ENCODE results near the gene SH2D4B. TPM values are rescaled to one million over a fixed set of nuclear protein-coding genes. Genes with fewer than 3 reads are reported as not detected.

SH2D4B gene
- total and polyA plus RNA-seq, 10 of the 15 experiments (the other 5 are each of a cell fraction or from before 2014, with no cell fraction given): 0.04 to 0.21 (median 0.13) TPM; not detected in 5

DNA sequence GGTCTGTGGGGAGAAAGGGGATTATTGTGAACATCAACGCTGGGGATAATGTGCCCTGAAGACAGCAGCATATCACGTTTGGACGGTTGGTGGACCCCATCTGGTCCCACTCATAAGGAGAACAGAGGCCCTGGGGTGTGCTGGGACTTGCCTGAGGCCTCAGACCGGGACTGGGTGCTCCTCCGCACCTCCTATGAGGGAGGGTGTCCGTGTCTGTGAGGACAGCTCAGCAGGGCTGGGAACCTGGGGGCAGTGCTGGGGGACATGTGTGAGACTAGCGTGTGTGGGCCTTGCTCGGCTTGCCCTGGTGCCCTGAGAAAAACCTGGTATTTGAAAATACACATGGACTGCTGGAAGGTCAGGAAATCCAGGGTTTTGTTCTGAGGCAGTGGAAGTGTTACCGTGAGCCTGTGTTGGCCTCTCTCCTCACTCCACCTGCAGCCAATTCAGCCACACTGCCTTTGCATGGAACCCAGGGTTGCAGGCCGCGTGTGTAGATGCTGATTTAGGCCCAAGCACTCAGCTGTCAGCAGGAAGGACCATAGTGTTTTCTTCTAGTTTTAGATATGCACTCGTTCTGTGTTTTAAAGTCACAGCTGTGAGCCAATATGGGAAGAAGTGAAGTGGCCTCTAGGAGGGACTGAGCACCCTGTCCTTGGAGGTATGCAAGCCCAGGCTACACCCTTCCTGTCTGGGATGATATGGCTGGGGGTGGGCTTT is 13.4 kb upstream of the SH2D4B start:
- intact Hi-C loops (cut with micrococcal nuclease; ENCODE audit: unreplicated experiment): no loop called here
- Histone ChIP-seq H3K9ac (ENCODE audit: control insufficient read depth, insufficient read depth, low read length) (no peak overlapping the region), H3K36me3 (ENCODE audit: control insufficient read depth in 2 of 2, insufficient read depth in 2 of 2, low read length in 1 of 2) (no peaks in the 10 kb centered on the region; a peak in 2 of 4 replicates), H3K4me1 (ENCODE audit: control insufficient read depth, insufficient read depth, low read length) (peaks cover 4% of the 10 kb centered on the region), H3K9me3 (replicated peaks; ENCODE audit: control insufficient read depth, insufficient read depth, low read length) (no peaks in the 10 kb centered on the region), H3K27ac (ENCODE audit: control insufficient read depth, insufficient read depth) (no peak overlapping the region), H3K27me3 (replicated peaks in 1 of 2; ENCODE audit: control insufficient read depth in 2 of 2, insufficient read depth in 2 of 2, low read length in 1 of 2) (no peaks in the 10 kb centered on the region; a peak in 1 of 4 replicates), H3K79me2 (ENCODE audit: control insufficient read depth, insufficient read depth, low read length) (no peaks in the 10 kb centered on the region), H3K4me3 (no peak overlapping the region), H4K20me1 (ENCODE audit: control insufficient read depth, insufficient read depth) (no peaks in the 10 kb centered on the region), H3K4me2 (ENCODE audit: control insufficient read depth, insufficient read depth) (no peak overlapping the region), H2AFZ (ENCODE audit: control insufficient read depth, low read depth, low read length) (no peak overlapping the region)
- FAIRE-seq (no peak), ATAC-seq (peak; percentile 5), DNase-seq (ENCODE audit: low read depth, low spot score) (no peak)
- SMC1A ChIA-PET (ENCODE audit: uncharacterized antibody, unreplicated experiment): interaction anchor here (0.7 to 1.3 kb wide), 4 partner anchors 73 to 306 kb away, joined by 3 to 4 read pairs (median 3); no protein-coding TSS in a partner anchor
- CTCF ChIA-PET: interaction anchor here (0.6 to 1.3 kb wide), 2 partner anchors 18 to 40 kb away, joined by 3 to 4 read pairs; no protein-coding TSS in a partner anchor
- WGBS (ENCODE audit: insufficient coverage, insufficient replicate concordance, low lambda C conversion rate, missing lambda C conversion rate): 66% methylated on average over 12 of the region's 12 CpGs
- RAD21 ChIA-PET (ENCODE audit: unreplicated experiment): interaction anchor here (0.9 to 2.0 kb wide), 4 partner anchors 16 to 79 kb away, joined by 3 to 8 read pairs (median 4); no protein-coding TSS in a partner anchor
- POLR2A ChIA-PET: interaction anchor here (1.4 kb wide), 1 partner anchor 31 kb away, joined by 3 read pairs; no protein-coding TSS in a partner anchor
- TF ChIP-seq IKZF1 (conservative IDR thresholded peaks at IDR 0.05) (0 out of 2 replicates have a peak, but pooled peaks have one; percentile 3), SMAD1 (IDR thresholded peaks at IDR 0.05; ENCODE audit: low read depth, partially characterized antibody) (no peak), POLR2AphosphoS5 (IDR thresholded peaks at IDR 0.05; ENCODE audit: low read length) (0 out of 2 replicates have a peak, but pooled peaks have one; percentile 46), POLR2A (IDR thresholded peaks at IDR 0.05; ENCODE audit: low read depth, low read length) (peak; percentile 45; the same call in 1 of the 2 replicates), WRNIP1 (IDR thresholded peaks at IDR 0.05; ENCODE audit: borderline replicate concordance, low read depth, low read length) (no peak)
- BruUV-seq (replicated peaks): no TSS peak
- in situ Hi-C loops (cut with MboI): no loop called here

DNA sequence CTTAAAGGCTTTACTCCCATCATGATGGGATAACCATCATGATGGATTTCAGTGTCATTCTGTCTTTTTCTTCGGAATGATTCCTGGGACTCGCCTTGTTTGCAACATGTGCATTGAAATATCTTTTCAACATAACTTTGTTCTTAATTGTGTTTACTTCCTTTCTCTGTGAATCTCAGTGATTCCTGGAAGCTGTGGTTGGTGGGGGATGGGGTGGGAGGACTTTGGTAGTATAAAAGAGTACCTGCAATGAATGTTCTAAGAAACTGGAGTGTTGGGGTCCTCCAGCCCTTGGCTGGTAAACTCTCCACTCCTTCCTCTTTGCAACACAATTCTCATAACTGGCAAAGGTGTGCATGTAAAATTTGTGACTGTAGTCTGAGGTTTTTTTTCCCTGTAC is 11.5 kb upstream of the SH2D4B start:
- SMC1A ChIA-PET (ENCODE audit: uncharacterized antibody, unreplicated experiment): interaction anchor here (1.3 kb wide), 1 partner anchor 10 kb away, joined by 3 read pairs; no protein-coding TSS in a partner anchor
- no peak for TF ChIP-seq KDM1A (IDR thresholded peaks at IDR 0.05; ENCODE audit: borderline replicate concordance)
- TF ChIP-seq, protein P1, sequence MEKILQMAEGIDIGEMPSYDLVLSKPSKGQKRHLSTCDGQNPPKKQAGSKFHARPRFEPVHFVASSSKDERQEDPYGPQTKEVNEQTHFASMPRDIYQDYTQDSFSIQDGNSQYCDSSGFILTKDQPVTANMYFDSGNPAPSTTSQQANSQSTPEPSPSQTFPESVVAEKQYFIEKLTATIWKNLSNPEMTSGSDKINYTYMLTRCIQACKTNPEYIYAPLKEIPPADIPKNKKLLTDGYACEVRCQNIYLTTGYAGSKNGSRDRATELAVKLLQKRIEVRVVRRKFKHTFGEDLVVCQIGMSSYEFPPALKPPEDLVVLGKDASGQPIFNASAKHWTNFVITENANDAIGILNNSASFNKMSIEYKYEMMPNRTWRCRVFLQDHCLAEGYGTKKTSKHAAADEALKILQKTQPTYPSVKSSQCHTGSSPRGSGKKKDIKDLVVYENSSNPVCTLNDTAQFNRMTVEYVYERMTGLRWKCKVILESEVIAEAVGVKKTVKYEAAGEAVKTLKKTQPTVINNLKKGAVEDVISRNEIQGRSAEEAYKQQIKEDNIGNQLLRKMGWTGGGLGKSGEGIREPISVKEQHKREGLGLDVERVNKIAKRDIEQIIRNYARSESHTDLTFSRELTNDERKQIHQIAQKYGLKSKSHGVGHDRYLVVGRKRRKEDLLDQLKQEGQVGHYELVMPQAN (conservative IDR thresholded peaks at IDR 0.05): no peak
- TF ChIP-seq, protein P2, sequence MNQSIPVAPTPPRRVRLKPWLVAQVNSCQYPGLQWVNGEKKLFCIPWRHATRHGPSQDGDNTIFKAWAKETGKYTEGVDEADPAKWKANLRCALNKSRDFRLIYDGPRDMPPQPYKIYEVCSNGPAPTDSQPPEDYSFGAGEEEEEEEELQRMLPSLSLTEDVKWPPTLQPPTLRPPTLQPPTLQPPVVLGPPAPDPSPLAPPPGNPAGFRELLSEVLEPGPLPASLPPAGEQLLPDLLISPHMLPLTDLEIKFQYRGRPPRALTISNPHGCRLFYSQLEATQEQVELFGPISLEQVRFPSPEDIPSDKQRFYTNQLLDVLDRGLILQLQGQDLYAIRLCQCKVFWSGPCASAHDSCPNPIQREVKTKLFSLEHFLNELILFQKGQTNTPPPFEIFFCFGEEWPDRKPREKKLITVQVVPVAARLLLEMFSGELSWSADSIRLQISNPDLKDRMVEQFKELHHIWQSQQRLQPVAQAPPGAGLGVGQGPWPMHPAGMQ (IDR thresholded peaks at IDR 0.05; ENCODE audit: borderline replicate concordance): no peak
- no peak for TF ChIP-seq TCF12 (IDR thresholded peaks at IDR 0.05; ENCODE audit: low read depth, low read length)
- TF ChIP-seq TCF3 (IDR thresholded peaks at IDR 0.05; ENCODE audit: borderline replicate concordance, insufficient read depth, low read depth, low read length): no peak
- TF ChIP-seq HCFC1 (IDR thresholded peaks at IDR 0.05; ENCODE audit: low read length): no peak
- TF ChIP-seq NR2C1 (IDR thresholded peaks at IDR 0.05): no peak
- TF ChIP-seq, protein P3, sequence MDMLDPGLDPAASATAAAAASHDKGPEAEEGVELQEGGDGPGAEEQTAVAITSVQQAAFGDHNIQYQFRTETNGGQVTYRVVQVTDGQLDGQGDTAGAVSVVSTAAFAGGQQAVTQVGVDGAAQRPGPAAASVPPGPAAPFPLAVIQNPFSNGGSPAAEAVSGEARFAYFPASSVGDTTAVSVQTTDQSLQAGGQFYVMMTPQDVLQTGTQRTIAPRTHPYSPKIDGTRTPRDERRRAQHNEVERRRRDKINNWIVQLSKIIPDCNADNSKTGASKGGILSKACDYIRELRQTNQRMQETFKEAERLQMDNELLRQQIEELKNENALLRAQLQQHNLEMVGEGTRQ (IDR thresholded peaks at IDR 0.05; ENCODE audit: borderline replicate concordance, low read depth, low read length): no peak

More for the DNA sequence above, 11.5 kb upstream of the SH2D4B start:
- FAIRE-seq (no peak), ATAC-seq (no peak), DNase-seq (ENCODE audit: low read depth, low spot score) (no peak)
- Histone ChIP-seq H3K27me3 (replicated peaks in 1 of 2; ENCODE audit: control insufficient read depth in 2 of 2, insufficient read depth in 2 of 2, low read length in 1 of 2) (no peaks in the 10 kb centered on the region; a peak in 1 of 4 replicates), H2AFZ (ENCODE audit: control insufficient read depth, low read depth, low read length) (no peak overlapping the region), H3K4me3 (no peak overlapping the region), H3K4me2 (ENCODE audit: control insufficient read depth, insufficient read depth) (no peak overlapping the region), H3K9ac (ENCODE audit: control insufficient read depth, insufficient read depth, low read length) (no peak overlapping the region), H3K36me3 (ENCODE audit: control insufficient read depth in 2 of 2, insufficient read depth in 2 of 2, low read length in 1 of 2) (no peaks in the 10 kb centered on the region; a peak in 1 of 4 replicates), H3K27ac (ENCODE audit: control insufficient read depth, insufficient read depth) (no peak overlapping the region), H3K4me1 (ENCODE audit: control insufficient read depth, insufficient read depth, low read length) (peaks cover 4% of the 10 kb centered on the region), H4K20me1 (ENCODE audit: control insufficient read depth, insufficient read depth) (no peaks in the 10 kb centered on the region), H3K9me3 (replicated peaks; ENCODE audit: control insufficient read depth, insufficient read depth, low read length) (no peaks in the 10 kb centered on the region), H3K79me2 (ENCODE audit: control insufficient read depth, insufficient read depth, low read length) (no peaks in the 10 kb centered on the region)
- in situ Hi-C loops (cut with MboI) (no loop called here), intact Hi-C loops (cut with micrococcal nuclease; ENCODE audit: unreplicated experiment) (no loop called here)
- ChIA-PET POLR2A (no interaction called here), CTCF (no interaction called here), RAD21 (ENCODE audit: unreplicated experiment) (no interaction called here)
- BruUV-seq (replicated peaks): no TSS peak
- 95% methylated on average over 2 of the region's 2 CpGs for WGBS (ENCODE audit: insufficient coverage, insufficient replicate concordance, low lambda C conversion rate, missing lambda C conversion rate)
